HG03520 (cell line): ENCODE results near the gene RUVBL2.
"Not testable (repeated sequence)": the region's sequence is repeated elsewhere in the genome, so short reads cannot be mapped to it uniquely, and the experiment has no call there.

Experiments used
- ATAC-seq: cut with Tn5 transposase; IDR thresholded peaks from one replicate; pipeline ENCODE4 v1.9.1; 2021; ENCODE audit warnings: mild to moderate bottlenecking, moderate library complexity; ENCODE audit not compliant: unreplicated experiment

The RUVBL2 gene

GRCh38 chr19:49016067-49016839 is 22.6 kb downstream of the RUVBL2 start:
- ATAC-seq, result no peak

DNA sequence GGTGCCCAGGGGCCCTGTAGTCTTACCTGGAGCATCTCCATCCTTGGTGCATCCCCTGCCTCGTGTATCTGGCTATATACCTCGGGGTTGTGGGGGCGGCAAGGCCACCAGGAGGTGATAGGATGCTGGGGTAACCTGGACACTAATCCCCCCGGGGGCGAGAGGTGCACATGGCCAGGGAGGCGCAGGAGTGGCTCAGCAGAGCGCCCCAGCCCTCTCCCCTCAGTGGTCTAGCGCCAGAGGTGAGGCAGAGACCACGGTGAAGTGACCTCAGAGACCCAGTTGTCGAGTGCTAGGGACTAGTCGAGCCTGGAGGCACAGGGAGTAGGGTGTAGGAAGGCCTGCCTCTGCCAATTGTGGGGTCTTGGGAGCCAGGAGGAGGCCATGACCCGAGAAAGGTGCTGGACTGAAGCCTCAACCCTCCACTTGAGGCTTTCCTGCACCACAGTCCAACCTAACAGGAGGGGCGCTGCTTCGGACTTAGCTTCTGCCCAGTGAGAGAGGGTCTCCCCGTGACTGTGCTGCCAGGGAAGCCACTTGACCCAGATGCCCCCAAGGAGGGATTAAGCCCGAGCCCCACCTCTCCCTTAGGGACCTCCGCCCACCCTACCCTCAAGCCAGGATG is 23.5 kb downstream of the RUVBL2 start, which contains the start of gene LHB:
Gene LHB (minus strand): TSS at position 51 of the 625 bp plus-strand sequence. CDS start 10 bp downstream, at position 41.
- ATAC-seq, result no peak

- ATAC-seq, result no peak
Observed at GRCh38 chr19:49017666-49018351, 24.1 kb downstream of the RUVBL2 start.

GRCh38 chr19:49018388-49019241 is 24.9 kb downstream of the RUVBL2 start:
- ATAC-seq, result not testable (repeated sequence)

DNA sequence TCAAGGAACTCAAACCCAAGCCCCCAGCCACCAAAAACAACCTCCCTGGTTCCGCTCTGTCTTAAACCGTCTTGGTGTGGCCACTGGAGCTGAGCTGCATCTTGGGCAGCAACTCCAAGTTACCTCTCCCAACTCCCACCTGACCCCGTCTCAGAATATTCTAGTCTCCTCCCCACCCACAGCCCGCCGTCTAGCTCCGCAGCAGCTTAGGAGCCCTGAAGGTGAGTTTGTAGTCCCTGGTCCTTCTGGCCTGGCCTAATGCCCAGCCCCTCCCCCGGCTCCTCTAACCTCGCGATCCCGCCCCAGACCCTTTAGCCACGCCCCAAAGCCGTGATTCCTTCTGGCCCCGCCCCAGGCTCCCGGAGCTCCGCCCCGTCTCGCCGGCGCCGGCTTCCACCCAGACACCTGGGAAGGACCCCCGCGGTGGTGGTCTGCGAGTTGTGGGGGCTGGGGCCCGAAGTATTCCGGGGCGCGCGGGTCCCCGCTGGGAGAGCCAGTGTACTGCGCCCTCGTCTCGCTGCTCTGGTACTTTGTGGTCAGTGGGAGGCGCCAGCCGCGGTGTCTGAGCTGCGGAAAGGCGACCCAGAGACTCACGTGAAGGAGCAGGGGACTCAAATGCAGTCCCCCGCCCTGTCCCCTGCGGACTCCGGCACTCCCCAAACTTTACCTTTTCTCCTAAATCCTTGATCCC is 25.7 kb downstream of the RUVBL2 start:
- no peak for ATAC-seq

- no peak for ATAC-seq
Observed at GRCh38 chr19:49020342-49020741, 26.7 kb downstream of the RUVBL2 start.

DNA sequence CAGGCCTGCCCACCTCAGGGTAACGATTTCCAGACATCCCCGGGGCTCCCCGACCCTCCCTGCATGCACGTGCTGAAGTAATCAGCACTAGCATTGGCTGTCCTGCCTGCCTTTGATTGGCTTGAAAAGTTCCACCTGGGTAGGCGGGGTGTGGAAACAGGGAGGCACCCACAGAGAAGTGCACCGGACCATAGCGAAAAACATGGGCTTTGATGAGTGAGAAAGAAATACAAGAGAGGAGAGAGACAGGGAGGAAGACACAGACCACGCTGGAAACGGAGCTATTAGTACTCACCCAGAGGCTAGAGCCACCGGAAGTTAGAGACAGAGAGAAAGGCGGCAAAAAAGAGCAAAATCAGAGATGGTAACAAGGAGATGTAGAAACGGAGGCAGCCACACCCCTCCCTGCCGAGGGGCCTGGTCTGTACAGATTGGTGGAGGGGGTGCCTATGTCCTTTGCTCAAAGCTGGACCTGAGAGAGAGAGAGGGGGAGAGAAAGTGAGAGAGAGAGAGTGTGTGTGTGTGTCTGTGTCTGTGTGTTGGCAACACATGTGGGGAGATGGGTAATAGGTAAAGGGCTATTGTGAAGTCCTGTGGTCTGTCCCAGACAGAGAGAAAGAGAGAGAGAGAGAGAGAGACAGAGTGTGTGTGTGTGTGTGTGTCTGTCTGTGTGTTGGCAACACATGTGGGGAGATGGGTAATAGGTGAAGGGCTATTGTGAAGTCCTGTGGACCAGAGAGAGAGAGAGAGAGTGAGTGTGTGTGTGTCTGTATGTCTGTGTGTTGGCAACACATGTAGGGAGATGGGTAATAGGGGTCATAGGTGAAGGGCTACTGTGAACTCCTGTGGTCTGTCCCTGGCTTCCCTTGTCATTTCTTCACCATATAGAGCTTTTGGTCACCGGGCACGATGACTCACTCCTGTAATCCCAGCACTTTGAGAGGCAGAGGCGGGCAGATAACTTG is 27.5 kb downstream of the RUVBL2 start:
- no peak for ATAC-seq

DNA sequence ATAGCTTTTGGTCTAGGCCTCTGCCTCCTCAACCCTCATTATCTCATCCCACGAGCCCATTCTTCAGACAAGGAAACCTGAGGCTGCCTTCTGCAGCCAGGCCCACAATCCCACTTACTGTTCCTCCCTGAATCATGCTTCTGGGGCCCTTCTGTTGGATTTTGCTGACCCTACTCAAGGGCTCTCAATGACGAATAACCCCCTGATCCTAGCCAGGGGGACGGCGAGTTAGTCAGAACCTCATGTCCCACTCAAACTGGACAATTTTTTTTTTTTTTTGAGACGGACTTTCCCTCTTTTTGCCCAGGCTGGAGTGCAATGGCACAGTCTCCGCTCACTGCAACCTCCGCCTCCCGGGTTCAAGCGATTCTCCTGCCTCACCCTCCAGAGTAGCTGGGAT is 28.4 kb downstream of the RUVBL2 start:
- ATAC-seq, result no peak

DNA sequence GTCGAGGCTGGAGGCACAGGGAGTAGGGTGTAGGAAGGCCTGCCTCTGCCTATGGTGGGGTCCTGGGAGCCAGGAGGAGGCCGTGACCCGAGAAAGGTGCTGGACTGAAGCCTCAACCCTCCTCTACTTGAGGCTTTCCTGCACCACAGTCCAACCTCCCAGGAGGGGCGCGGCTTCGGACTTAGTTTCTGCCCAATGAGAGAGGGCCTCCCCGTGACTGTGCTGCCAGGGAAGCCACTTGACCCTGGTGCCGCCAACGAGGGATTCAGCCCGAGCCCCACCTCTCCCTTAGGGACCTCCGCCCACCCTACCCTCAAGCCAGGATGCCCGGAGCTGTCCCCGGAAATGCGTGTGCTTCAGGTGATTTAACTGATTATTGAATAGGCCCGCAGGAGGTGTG is 30.5 kb downstream of the RUVBL2 start, which contains the start of gene CGB3:
Gene CGB3 (minus strand): TSS at position 101 of the 400 bp plus-strand sequence. CDS start 362 bp downstream, outside the sequence.
- not testable (repeated sequence) for ATAC-seq

GRCh38 chr19:49025088-49025487 is 31.4 kb downstream of the RUVBL2 start:
- ATAC-seq, result not testable (repeated sequence)

GRCh38 chr19:49025599-49025998 is 31.9 kb downstream of the RUVBL2 start:
- ATAC-seq, result not testable (repeated sequence)

DNA sequence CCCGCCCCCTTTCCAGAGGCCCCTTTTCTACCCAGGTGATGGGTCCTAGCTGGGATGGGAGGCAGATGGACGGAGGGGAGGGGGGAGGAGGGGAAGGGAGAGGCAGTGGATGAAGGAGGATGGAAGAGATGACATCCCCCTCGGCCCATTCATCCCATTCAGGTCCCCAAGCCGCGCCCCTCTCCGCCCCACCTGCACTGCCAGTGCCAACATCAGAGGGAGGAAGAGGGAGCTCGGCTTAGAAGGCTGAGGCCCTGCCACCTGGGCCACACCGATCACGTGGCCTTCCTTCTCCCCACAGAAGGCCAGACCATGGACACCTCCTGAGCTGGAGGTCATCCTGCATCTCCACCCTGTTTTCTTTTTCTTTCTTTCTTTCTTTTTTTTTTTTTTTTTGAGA is 35.0 kb downstream of the RUVBL2 start:
- not testable (repeated sequence) for ATAC-seq

GRCh38 chr19:49029749-49030148 is 36.1 kb downstream of the RUVBL2 start:
- ATAC-seq, result not testable (repeated sequence)

- not testable (repeated sequence) for ATAC-seq
Observed at GRCh38 chr19:49030323-49030722, 36.6 kb downstream of the RUVBL2 start.

- ATAC-seq, result not testable (repeated sequence)
Observed at GRCh38 chr19:49031642-49032301, 38.1 kb downstream of the RUVBL2 start, which contains the start of gene CGB2. Gene CGB2 (plus strand): TSS chr19:49031890. CDS start chr19:49032096, 206 bp downstream.

GRCh38 chr19:49036815-49037214 is 43.1 kb downstream of the RUVBL2 start, which contains the start of gene CGB1:
Gene CGB1 (minus strand): TSS chr19:49036895. CDS start chr19:49036711, 184 bp downstream.
- ATAC-seq, result not testable (repeated sequence)

DNA sequence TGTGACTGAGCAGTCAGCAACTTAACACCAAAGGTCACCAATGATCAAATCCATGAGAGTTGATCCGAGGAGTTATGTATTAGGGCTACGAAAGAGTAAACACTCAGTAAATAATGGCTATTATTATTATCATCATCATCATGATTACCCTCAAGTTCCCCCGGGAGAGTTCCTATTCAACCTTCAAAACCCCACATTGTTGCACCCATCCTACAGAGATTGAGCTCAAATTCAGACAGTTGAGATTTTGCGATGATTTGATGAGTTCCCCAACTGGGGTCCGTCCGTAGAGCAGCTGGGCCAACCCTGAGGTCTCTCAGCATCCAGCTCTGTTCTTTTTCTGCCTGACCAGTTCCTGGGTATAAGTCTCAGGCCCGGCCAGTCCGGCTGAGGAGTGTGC is 44.4 kb downstream of the RUVBL2 start:
- not testable (repeated sequence) for ATAC-seq
